Activated CD8-positive, alpha-beta memory T cell treated with anti-CD3 and anti-CD28 coated beads for 4 hours (primary cell): ENCODE measurements around the gene HABP2.
A peak's percentile ranks its signal among the peaks of the same experiment; 100 is the strongest.

Experiments
- DNase-seq, 2 donors: peaks; one replicate each; pipeline ENCODE4 v3.0.0-alpha.2; 2020; ENCODE audit warnings: low read depth in 2 of 2

The HABP2 gene

GRCh38 chr10:113557903-113558321 lies 5.1 kb downstream of the HABP2 start:
- DNase-seq = no peak

- no peak for DNase-seq
Measured at GRCh38 chr10:113560071-113560470, 7.2 kb downstream of the HABP2 start.

- no peak for DNase-seq
Measured at GRCh38 chr10:113561214-113561613, 8.4 kb downstream of the HABP2 start.

- DNase-seq = no peak
Measured at GRCh38 chr10:113562069-113562468, 9.2 kb downstream of the HABP2 start.

GRCh38 chr10:113562704-113563103 lies 9.9 kb downstream of the HABP2 start:
- no peak for DNase-seq

- DNase-seq = peak; percentile 13 to 19
Measured at GRCh38 chr10:113563306-113564088, 10.6 kb downstream of the HABP2 start.

- no peak for DNase-seq
Measured at GRCh38 chr10:113565364-113565763, 12.5 kb downstream of the HABP2 start.

GRCh38 chr10:113566888-113567287 lies 14.0 kb downstream of the HABP2 start:
- DNase-seq = no peak

- no peak for DNase-seq
Measured at GRCh38 chr10:113569576-113569975, 16.7 kb downstream of the HABP2 start.

- no peak for DNase-seq
Measured at GRCh38 chr10:113572520-113573290, 19.9 kb downstream of the HABP2 start.

GRCh38 chr10:113573368-113573767 lies 20.5 kb downstream of the HABP2 start:
- no peak for DNase-seq

- no peak for DNase-seq
Measured at GRCh38 chr10:113576852-113577251, 24.0 kb downstream of the HABP2 start.

GRCh38 chr10:113578773-113579172 lies 25.9 kb downstream of the HABP2 start:
- no peak for DNase-seq

GRCh38 chr10:113581092-113581491 lies 28.2 kb downstream of the HABP2 start:
- no peak for DNase-seq

GRCh38 chr10:113583571-113583970 lies 30.7 kb downstream of the HABP2 start:
- DNase-seq = no peak

- no peak for DNase-seq
Measured at GRCh38 chr10:113585949-113586348, 33.1 kb downstream of the HABP2 start.

GRCh38 chr10:113589201-113589770 lies 36.4 kb downstream of the HABP2 start:
- no peak for DNase-seq

GRCh38 chr10:113590581-113590980 lies 37.7 kb downstream of the HABP2 start:
- no peak for DNase-seq

GRCh38 chr10:113592380-113592779 lies 39.5 kb downstream of the HABP2 start:
- DNase-seq = no peak

GRCh38 chr10:113594652-113595051 lies 41.8 kb downstream of the HABP2 start:
- no peak for DNase-seq

- DNase-seq = no peak
Measured at GRCh38 chr10:113600569-113600968, 47.7 kb downstream of the HABP2 start.

GRCh38 chr10:113603057-113603777 lies 50.4 kb downstream of the HABP2 start:
- DNase-seq = no peak
